Fibroblast of skin of back (primary cell): ENCODE data around the gene ADORA3.

Experiments
- DNase-seq: peaks from one replicate; pipeline ENCODE4 v3.0.0-alpha.2; 2013

ADORA3 gene

GRCh38 chr1:111507411-111508201 is 4.2 kb upstream of the ADORA3 start:
- DNase-seq = peak; percentile 53

- no peak for DNase-seq
These were observed 3.1 kb upstream of the ADORA3 start for GRCh38 chr1:111506561-111506960.

GRCh38 chr1:111505641-111506119 is 2.2 kb upstream of the ADORA3 start:
- no peak for DNase-seq

- no peak for DNase-seq
These were observed 664 bp upstream of the ADORA3 start for GRCh38 chr1:111504097-111504496.

- no peak for DNase-seq
These were observed 1.8 kb downstream of the ADORA3 start for GRCh38 chr1:111501645-111502044.

- no peak for DNase-seq
These were observed 4.2 kb downstream of the ADORA3 start for GRCh38 chr1:111499026-111499785.

GRCh38 chr1:111497592-111497991 is 5.8 kb downstream of the ADORA3 start:
- no peak for DNase-seq

GRCh38 chr1:111496398-111496797 is 7.0 kb downstream of the ADORA3 start:
- no peak for DNase-seq

- no peak for DNase-seq
These were observed 12.4 kb downstream of the ADORA3 start for GRCh38 chr1:111491070-111491469.

- no peak for DNase-seq
These were observed 13.2 kb downstream of the ADORA3 start for GRCh38 chr1:111490220-111490619.

- no peak for DNase-seq
These were observed 13.8 kb downstream of the ADORA3 start for GRCh38 chr1:111489604-111490003.

- DNase-seq = no peak
These were observed 14.8 kb downstream of the ADORA3 start for GRCh38 chr1:111488669-111489068.

GRCh38 chr1:111487133-111487532 is 16.3 kb downstream of the ADORA3 start:
- no peak for DNase-seq

- DNase-seq = no peak
These were observed 17.0 kb downstream of the ADORA3 start for GRCh38 chr1:111486431-111486830.

- DNase-seq = no peak
These were observed 18.9 kb downstream of the ADORA3 start for GRCh38 chr1:111484391-111485026.

- no peak for DNase-seq
These were observed 19.6 kb downstream of the ADORA3 start for GRCh38 chr1:111483876-111484275.

GRCh38 chr1:111483166-111483565 is 20.3 kb downstream of the ADORA3 start:
- DNase-seq = peak; percentile 33

GRCh38 chr1:111481387-111482221 is 21.8 kb downstream of the ADORA3 start:
- DNase-seq = peak; percentile 55

GRCh38 chr1:111480674-111481073 is 22.8 kb downstream of the ADORA3 start:
- DNase-seq = no peak

- no peak for DNase-seq
These were observed 26.6 kb downstream of the ADORA3 start for GRCh38 chr1:111476761-111477309.

- DNase-seq = no peak
These were observed 27.2 kb downstream of the ADORA3 start for GRCh38 chr1:111476214-111476613.

- no peak for DNase-seq
These were observed 27.7 kb downstream of the ADORA3 start for GRCh38 chr1:111475701-111476100.
